Retinal pigment epithelial cell (primary cell): ENCODE measurements around the gene EXOC4.

ENCODE experiments used
- DNase-seq: peaks from one replicate; pipeline ENCODE4 v3.0.0-alpha.2; 2010; ENCODE audit warnings: low read depth
- H3K4me3 ChIP-seq: 2 replicates; pipeline ENCODE4 v1.5.1; 2011; ENCODE audit warnings: mild to moderate bottlenecking, low read length, control low read depth, moderate library complexity
- CTCF ChIP-seq: conservative IDR thresholded peaks from 2 replicates; pipeline ENCODE4 v1.5.1; 2011; ENCODE audit warnings: low read depth, low read length, control low read depth, inconsistent platforms

The EXOC4 gene

GRCh38 chr7:133675510-133676218, 422.8 kb downstream of the EXOC4 start:
- H3K4me3 ChIP-seq, result no peak overlapping the region
- no peak for DNase-seq
- no peak for TF ChIP-seq CTCF

- no peak overlapping the region for H3K4me3 ChIP-seq
- DNase-seq, result no peak
- TF ChIP-seq CTCF, result no peak
Measured at GRCh38 chr7:133676805-133677370, 424.0 kb downstream of the EXOC4 start.

GRCh38 chr7:133678137-133678814, 425.4 kb downstream of the EXOC4 start:
- no peak for TF ChIP-seq CTCF
- DNase-seq, result no peak
- H3K4me3 ChIP-seq, result no peak overlapping the region

GRCh38 chr7:133679977-133680376, 427.1 kb downstream of the EXOC4 start:
- no peak overlapping the region for H3K4me3 ChIP-seq
- TF ChIP-seq CTCF, result no peak

GRCh38 chr7:133681529-133681928, 428.7 kb downstream of the EXOC4 start:
- H3K4me3 ChIP-seq, result no peak overlapping the region
- DNase-seq, result no peak
- TF ChIP-seq CTCF, result no peak

More at GRCh38 chr7:133679977-133680376, 427.1 kb downstream of the EXOC4 start:
- DNase-seq, result no peak

- DNase-seq, result no peak
- no peak for TF ChIP-seq CTCF
- no peak overlapping the region for H3K4me3 ChIP-seq
Measured at GRCh38 chr7:133682364-133683181, 429.7 kb downstream of the EXOC4 start.
